ENCODE results near the gene SDHB. TPM values are rescaled to one million over a fixed set of nuclear protein-coding genes. Genes with fewer than 3 reads are reported as not detected.
"Not testable (repeated sequence)": the region's sequence is repeated elsewhere in the genome, so short reads cannot be mapped to it uniquely, and the experiment has no call there.

The SDHB gene
- total RNA-seq, 1 experiment from 2014 or later, result 159 TPM

GRCh38 chr1:17066361-17067068, 12.7 kb upstream of the SDHB start:
- Histone ChIP-seq H3K79me2 (ENCODE audit: insufficient read depth, low read length) (no peaks in the 10 kb centered on the region), H3K9me2 (ENCODE audit: insufficient read depth) (no peaks in the 10 kb centered on the region), H3K4me3 (replicated peaks in 1 of 2; ENCODE audit: low read depth in 1 of 2, low read length in 2 of 2) (no peak overlapping the region), H3K9me3 (ENCODE audit: control insufficient read depth in 1 of 2, insufficient read depth in 1 of 2, low read depth in 1 of 2, low read length in 2 of 2) (no peaks in the 10 kb centered on the region; a peak in 1 of 4 replicates), H3K9ac (ENCODE audit: low read length) (no peak overlapping the region), H4K20me1 (ENCODE audit: insufficient read depth) (no peaks in the 10 kb centered on the region), H3K36me3 (ENCODE audit: control insufficient read depth in 1 of 2, insufficient read depth in 2 of 2, low read length in 2 of 2) (no peaks in the 10 kb centered on the region), H3K27ac (ENCODE audit: low read depth, low read length) (no peak overlapping the region), H3K4me2 (ENCODE audit: low read length) (no peak overlapping the region), H2AFZ (ENCODE audit: low read depth, low read length, poor library complexity, severe bottlenecking) (no peak overlapping the region), H3K27me3 (ENCODE audit: insufficient read depth, low read length) (no peaks in the 10 kb centered on the region), H3K4me1 (ENCODE audit: control insufficient read depth in 1 of 2, insufficient read depth in 2 of 2, low read length in 2 of 2) (peaks cover 0 to 12% of the 10 kb centered on the region in 2 experiments; a peak in 2 of 4 replicates)
- no peak for TF ChIP-seq RAD21 (IDR thresholded peaks at IDR 0.05; ENCODE audit: low read depth)
- TF ChIP-seq CEBPB (IDR thresholded peaks at IDR 0.05; ENCODE audit: low read depth), result no peak
- TF ChIP-seq POLR2AphosphoS5 (IDR thresholded peaks at IDR 0.05; ENCODE audit: low read depth, low read length), result no peak
- POLR2A ChIA-PET, result no interaction called here
- CTCF ChIA-PET, result no interaction called here
- DNase-seq (ENCODE audit: low read depth, low spot score) (no peak), ATAC-seq (no peak)
- RAD21 ChIA-PET (ENCODE audit: low non-redundant PET in 1 of 2, low total read pairs in 2 of 2, uncharacterized antibody in 2 of 2, unreplicated experiment in 2 of 2), result no interaction called here
- intact Hi-C loops (cut with micrococcal nuclease), result no loop called here
- BruUV-seq (replicated peaks), result no TSS peak

GRCh38 chr1:17065666-17066065, 11.8 kb upstream of the SDHB start:
- no peak for ATAC-seq
- ChIA-PET CTCF (no interaction called here), POLR2A (no interaction called here), RAD21 (ENCODE audit: low non-redundant PET in 1 of 2, low total read pairs in 2 of 2, uncharacterized antibody in 2 of 2, unreplicated experiment in 2 of 2) (no interaction called here)
- Histone ChIP-seq H3K9me2 (ENCODE audit: insufficient read depth) (no peaks in the 10 kb centered on the region), H3K79me2 (ENCODE audit: insufficient read depth, low read length) (no peaks in the 10 kb centered on the region), H3K36me3 (ENCODE audit: control insufficient read depth in 1 of 2, insufficient read depth in 2 of 2, low read length in 2 of 2) (no peaks in the 10 kb centered on the region), H3K27ac (ENCODE audit: low read depth, low read length) (no peak overlapping the region), H3K4me2 (ENCODE audit: low read length) (no peak overlapping the region), H2AFZ (ENCODE audit: low read depth, low read length, poor library complexity, severe bottlenecking) (no peak overlapping the region), H3K27me3 (ENCODE audit: insufficient read depth, low read length) (no peaks in the 10 kb centered on the region), H3K9me3 (ENCODE audit: control insufficient read depth in 1 of 2, insufficient read depth in 1 of 2, low read depth in 1 of 2, low read length in 2 of 2) (no peaks in the 10 kb centered on the region; a peak in 1 of 4 replicates), H3K4me3 (replicated peaks in 1 of 2; ENCODE audit: low read depth in 1 of 2, low read length in 2 of 2) (no peak overlapping the region), H3K4me1 (ENCODE audit: control insufficient read depth in 1 of 2, insufficient read depth in 2 of 2, low read length in 2 of 2) (peaks cover 0 to 12% of the 10 kb centered on the region in 2 experiments; a peak in 2 of 4 replicates), H3K9ac (ENCODE audit: low read length) (no peak overlapping the region), H4K20me1 (ENCODE audit: insufficient read depth) (no peaks in the 10 kb centered on the region)
- TF ChIP-seq ZFX (IDR thresholded peaks at IDR 0.05), result no peak
- no peak for TF ChIP-seq ZNF274 (IDR thresholded peaks at IDR 0.05; ENCODE audit: low read depth, low read length)
- TF ChIP-seq MAX (IDR thresholded peaks at IDR 0.05), result no peak
- no peak for TF ChIP-seq CBX3 (IDR thresholded peaks at IDR 0.05; ENCODE audit: low read depth)
- no peak for TF ChIP-seq TCF7L2 (IDR thresholded peaks at IDR 0.05; ENCODE audit: borderline replicate concordance, extremely low read depth, insufficient read depth, insufficient read length)
- TF ChIP-seq EGR1 (IDR thresholded peaks at IDR 0.05; ENCODE audit: low read depth), result no peak
- TF ChIP-seq YY1 (IDR thresholded peaks at IDR 0.05; ENCODE audit: extremely low read depth, insufficient replicate concordance, low read depth, low read length), result no peak
- intact Hi-C loops (cut with micrococcal nuclease), result no loop called here
- BruUV-seq (replicated peaks), result no TSS peak
- DNase-seq (ENCODE audit: low read depth, low spot score), result no peak

- intact Hi-C loops (cut with micrococcal nuclease), result loop anchor here (5.0 kb wide), 1 partner anchor 210 kb away; no protein-coding TSS in a partner anchor
- H2AFZ ChIP-seq (ENCODE audit: low read depth, low read length, poor library complexity, severe bottlenecking); H3K27me3 ChIP-seq (ENCODE audit: insufficient read depth, low read length); H3K9ac ChIP-seq (ENCODE audit: low read length); POLR2A ChIA-PET; H3K27ac ChIP-seq (ENCODE audit: low read depth, low read length); H3K9me3 ChIP-seq (ENCODE audit: control insufficient read depth in 1 of 2, insufficient read depth in 1 of 2, low read depth in 1 of 2, low read length in 2 of 2); BruUV-seq (replicated peaks); ATAC-seq; RAD21 ChIA-PET (ENCODE audit: low non-redundant PET in 1 of 2, low total read pairs in 2 of 2, uncharacterized antibody in 2 of 2, unreplicated experiment in 2 of 2); H3K9me2 ChIP-seq (ENCODE audit: insufficient read depth); DNase-seq (ENCODE audit: low read depth, low spot score); H3K4me3 ChIP-seq (replicated peaks in 1 of 2; ENCODE audit: low read depth in 1 of 2, low read length in 2 of 2); H4K20me1 ChIP-seq (ENCODE audit: insufficient read depth); H3K36me3 ChIP-seq (ENCODE audit: control insufficient read depth in 1 of 2, insufficient read depth in 2 of 2, low read length in 2 of 2); H3K79me2 ChIP-seq (ENCODE audit: insufficient read depth, low read length): not testable (repeated sequence)
- CTCF ChIA-PET, result interaction anchor here (0.9 to 1.4 kb wide), 2 partner anchors 63 to 341 kb away, joined by 3 read pairs; no protein-coding TSS in a partner anchor
- Histone ChIP-seq H3K4me2 (ENCODE audit: low read length) (0 out of 2 replicates have a peak overlapping the region, but pooled peaks have one; percentile 7), H3K4me1 (ENCODE audit: control insufficient read depth in 1 of 2, insufficient read depth in 2 of 2, low read length in 2 of 2) (peaks cover 0 to 16% of the 10 kb centered on the region in 2 experiments; a peak in 2 of 4 replicates)
These were observed 8.9 kb upstream of the SDHB start for GRCh38 chr1:17062751-17063150.
